ENCODE measurements around the gene CRYZL1. TPM values are rescaled to one million over a fixed set of nuclear protein-coding genes. Genes with fewer than 3 reads are reported as not detected.
"Not testable (repeated sequence)": the region's sequence is repeated elsewhere in the genome, so short reads cannot be mapped to it uniquely, and the experiment has no call there.

CRYZL1 gene
- polyA plus RNA-seq, 4 donors = 13.5 to 37.1 (median 15.9) TPM

- H3K4me1 ChIP-seq (ENCODE audit: control insufficient read depth in 3 of 3, insufficient read depth in 2 of 3, low read depth in 1 of 3, low read length in 2 of 3) = peaks cover 0 to 16% (median 2%) of the 10 kb centered on the region in 3 donors
- FAIRE-seq = peak; percentile 53
- no peaks in the 10 kb centered on the region for H3K9me3 ChIP-seq (ENCODE audit: control insufficient read depth in 2 of 2, insufficient read depth in 1 of 2, low read depth in 1 of 2, low read length in 1 of 2)
- H3K36me3 ChIP-seq (ENCODE audit: control insufficient read depth in 3 of 3, insufficient read depth in 2 of 3, low read depth in 1 of 3, low read length in 3 of 3) = no peaks in the 10 kb centered on the region
- DNase-seq = peak; percentile 100
- H3K27ac ChIP-seq (ENCODE audit: low read depth in 1 of 3, low read length in 2 of 3) = peak within 1 kb of the TSS; percentile 90 to 92 (median 91)
- WGBS, 3 donors = 0 to 1% (median 1%) methylated on average over 40 to 71 of the region's 71 CpGs
- no peaks in the 10 kb centered on the region for H3K27me3 ChIP-seq (ENCODE audit: control insufficient read depth in 3 of 3, insufficient read depth in 3 of 3, low read length in 3 of 3)
- peak within 1 kb of the TSS; percentile 78 to 94 (median 87) for H3K4me3 ChIP-seq (ENCODE audit: low read depth in 1 of 3, low read length in 3 of 3)
Observed at GRCh38 chr21:33642027-33642895, 720 bp upstream of the CRYZL1 start, which contains the start of gene ITSN1. Gene ITSN1, plus strand, starts transcription at chr21:33642501. Its CDS starts 76,328 bp downstream, at chr21:33718829.

GRCh38 chr21:33640697-33641351 is 717 bp downstream of the CRYZL1 start:
- H3K36me3 ChIP-seq (ENCODE audit: control insufficient read depth in 3 of 3, insufficient read depth in 2 of 3, low read depth in 1 of 3, low read length in 3 of 3) = no peaks in the 10 kb centered on the region
- peak overlapping the region; percentile 49 to 78 (median 71) for H3K4me3 ChIP-seq (ENCODE audit: low read depth in 1 of 3, low read length in 3 of 3)
- no peaks in the 10 kb centered on the region for H3K27me3 ChIP-seq (ENCODE audit: control insufficient read depth in 3 of 3, insufficient read depth in 3 of 3, low read length in 3 of 3)
- FAIRE-seq (no peak), DNase-seq (no peak)
- peaks cover 0 to 13% (median 2%) of the 10 kb centered on the region in 3 donors for H3K4me1 ChIP-seq (ENCODE audit: control insufficient read depth in 3 of 3, insufficient read depth in 2 of 3, low read depth in 1 of 3, low read length in 2 of 3)
- peaks cover 0 to 3% of the 10 kb centered on the region in 2 donors for H3K9me3 ChIP-seq (ENCODE audit: control insufficient read depth in 2 of 2, insufficient read depth in 1 of 2, low read depth in 1 of 2, low read length in 1 of 2)
- peak overlapping the region; percentile 90 to 92 (median 91) for H3K27ac ChIP-seq (ENCODE audit: low read depth in 1 of 3, low read length in 2 of 3)
- 13 to 26% (median 23%) methylated on average over 18 of the region's 18 CpGs for WGBS, 3 donors

- WGBS, 3 donors = 88 to 100% (median 95%) methylated on average over 2 of the region's 2 CpGs
- Histone ChIP-seq H3K9me3 (ENCODE audit: control insufficient read depth in 2 of 2, insufficient read depth in 1 of 2, low read depth in 1 of 2, low read length in 1 of 2) (peaks cover 0 to 5% of the 10 kb centered on the region in 2 donors), H3K4me3 (ENCODE audit: low read depth in 1 of 3, low read length in 3 of 3) (no peak overlapping the region), H3K27me3 (ENCODE audit: control insufficient read depth in 3 of 3, insufficient read depth in 3 of 3, low read length in 3 of 3) (no peaks in the 10 kb centered on the region), H3K27ac (ENCODE audit: low read depth in 1 of 3, low read length in 2 of 3) (no peak overlapping the region), H3K4me1 (ENCODE audit: control insufficient read depth in 3 of 3, insufficient read depth in 2 of 3, low read depth in 1 of 3, low read length in 2 of 3) (no peaks in the 10 kb centered on the region), H3K36me3 (ENCODE audit: control insufficient read depth in 3 of 3, insufficient read depth in 2 of 3, low read depth in 1 of 3, low read length in 3 of 3) (peaks cover 0 to 13% (median 2%) of the 10 kb centered on the region in 3 donors)
- DNase-seq (no peak), FAIRE-seq (no peak)
Observed at GRCh38 chr21:33634254-33634653, 7.3 kb downstream of the CRYZL1 start.

- H3K27me3 ChIP-seq (ENCODE audit: control insufficient read depth in 3 of 3, insufficient read depth in 3 of 3, low read length in 3 of 3); H3K4me3 ChIP-seq (ENCODE audit: low read depth in 1 of 3, low read length in 3 of 3); H3K4me1 ChIP-seq (ENCODE audit: control insufficient read depth in 3 of 3, insufficient read depth in 2 of 3, low read depth in 1 of 3, low read length in 2 of 3); H3K9me3 ChIP-seq (ENCODE audit: control insufficient read depth in 2 of 2, insufficient read depth in 1 of 2, low read depth in 1 of 2, low read length in 1 of 2); FAIRE-seq; H3K27ac ChIP-seq (ENCODE audit: low read depth in 1 of 3, low read length in 2 of 3); DNase-seq: not testable (repeated sequence)
- WGBS, 3 donors = 94 to 96% (median 95%) methylated on average over 7 of the region's 7 CpGs
- peaks cover 1 to 23% (median 2%) of the 10 kb centered on the region in 3 donors for H3K36me3 ChIP-seq (ENCODE audit: control insufficient read depth in 3 of 3, insufficient read depth in 2 of 3, low read depth in 1 of 3, low read length in 3 of 3)
Observed at GRCh38 chr21:33626151-33626550, 15.4 kb downstream of the CRYZL1 start.

GRCh38 chr21:33622253-33622652 is 19.3 kb downstream of the CRYZL1 start:
- H3K27ac ChIP-seq (ENCODE audit: low read depth in 1 of 3, low read length in 2 of 3) = no peak overlapping the region
- H3K4me3 ChIP-seq (ENCODE audit: low read depth in 1 of 3, low read length in 3 of 3) = no peak overlapping the region
- no peak for FAIRE-seq
- H3K9me3 ChIP-seq (ENCODE audit: control insufficient read depth in 2 of 2, insufficient read depth in 1 of 2, low read depth in 1 of 2, low read length in 1 of 2) = no peaks in the 10 kb centered on the region
- DNase-seq = no peak
- peaks cover 0 to 17% (median 1%) of the 10 kb centered on the region in 3 donors for H3K36me3 ChIP-seq (ENCODE audit: control insufficient read depth in 3 of 3, insufficient read depth in 2 of 3, low read depth in 1 of 3, low read length in 3 of 3)
- H3K4me1 ChIP-seq (ENCODE audit: control insufficient read depth in 3 of 3, insufficient read depth in 2 of 3, low read depth in 1 of 3, low read length in 2 of 3) = no peaks in the 10 kb centered on the region
- no peaks in the 10 kb centered on the region for H3K27me3 ChIP-seq (ENCODE audit: control insufficient read depth in 3 of 3, insufficient read depth in 3 of 3, low read length in 3 of 3)

GRCh38 chr21:33619726-33620125 is 21.8 kb downstream of the CRYZL1 start:
- Histone ChIP-seq H3K27ac (ENCODE audit: low read depth in 1 of 3, low read length in 2 of 3) (no peak overlapping the region), H3K4me1 (ENCODE audit: control insufficient read depth in 3 of 3, insufficient read depth in 2 of 3, low read depth in 1 of 3, low read length in 2 of 3) (no peaks in the 10 kb centered on the region), H3K4me3 (ENCODE audit: low read depth in 1 of 3, low read length in 3 of 3) (no peak overlapping the region), H3K27me3 (ENCODE audit: control insufficient read depth in 3 of 3, insufficient read depth in 3 of 3, low read length in 3 of 3) (no peaks in the 10 kb centered on the region), H3K36me3 (ENCODE audit: control insufficient read depth in 3 of 3, insufficient read depth in 2 of 3, low read depth in 1 of 3, low read length in 3 of 3) (peaks cover 0 to 21% (median 1%) of the 10 kb centered on the region in 3 donors), H3K9me3 (ENCODE audit: control insufficient read depth in 2 of 2, insufficient read depth in 1 of 2, low read depth in 1 of 2, low read length in 1 of 2) (no peaks in the 10 kb centered on the region)
- DNase-seq (no peak), FAIRE-seq (no peak)
- 94 to 96% (median 94%) methylated on average over 4 of the region's 4 CpGs for WGBS, 3 donors

- no peaks in the 10 kb centered on the region for H3K27me3 ChIP-seq (ENCODE audit: control insufficient read depth in 3 of 3, insufficient read depth in 3 of 3, low read length in 3 of 3)
- DNase-seq = no peak
- H3K27ac ChIP-seq (ENCODE audit: low read depth in 1 of 3, low read length in 2 of 3) = no peak overlapping the region
- no peak overlapping the region for H3K4me3 ChIP-seq (ENCODE audit: low read depth in 1 of 3, low read length in 3 of 3)
- WGBS, 3 donors = 98 to 100% (median 98%) methylated on average over 2 of the region's 2 CpGs
- H3K4me1 ChIP-seq (ENCODE audit: control insufficient read depth in 3 of 3, insufficient read depth in 2 of 3, low read depth in 1 of 3, low read length in 2 of 3) = no peaks in the 10 kb centered on the region
- no peaks in the 10 kb centered on the region for H3K9me3 ChIP-seq (ENCODE audit: control insufficient read depth in 2 of 2, insufficient read depth in 1 of 2, low read depth in 1 of 2, low read length in 1 of 2)
- FAIRE-seq = no peak
- peaks cover 0 to 27% (median 1%) of the 10 kb centered on the region in 3 donors for H3K36me3 ChIP-seq (ENCODE audit: control insufficient read depth in 3 of 3, insufficient read depth in 2 of 3, low read depth in 1 of 3, low read length in 3 of 3)
Observed at GRCh38 chr21:33618407-33618806, 23.1 kb downstream of the CRYZL1 start.

GRCh38 chr21:33617565-33617964 is 24.0 kb downstream of the CRYZL1 start:
- not testable (repeated sequence) for H3K27me3 ChIP-seq (ENCODE audit: control insufficient read depth in 3 of 3, insufficient read depth in 3 of 3, low read length in 3 of 3); H3K4me1 ChIP-seq (ENCODE audit: control insufficient read depth in 3 of 3, insufficient read depth in 2 of 3, low read depth in 1 of 3, low read length in 2 of 3); H3K4me3 ChIP-seq (ENCODE audit: low read depth in 1 of 3, low read length in 3 of 3); H3K9me3 ChIP-seq (ENCODE audit: control insufficient read depth in 2 of 2, insufficient read depth in 1 of 2, low read depth in 1 of 2, low read length in 1 of 2); H3K27ac ChIP-seq (ENCODE audit: low read depth in 1 of 3, low read length in 2 of 3); FAIRE-seq
- peaks cover 0 to 31% (median 4%) of the 10 kb centered on the region in 3 donors for H3K36me3 ChIP-seq (ENCODE audit: control insufficient read depth in 3 of 3, insufficient read depth in 2 of 3, low read depth in 1 of 3, low read length in 3 of 3)
- 79 to 89% (median 83%) methylated on average over 11 of the region's 11 CpGs for WGBS, 3 donors
- DNase-seq = peak in 1 of 2 donors; percentile 15
